ENCODE data around the gene DAG1.

The DAG1 gene

GRCh38 chr3:49469936-49470713, at the start of gene DAG1:
DAG1 (plus strand) TSS chr3:49470267; CDS start chr3:49510535, 40,268 bp downstream.
- no peak for FAIRE-seq
- no peak for TF ChIP-seq CTCF (IDR thresholded peaks at IDR 0.05; ENCODE audit: insufficient read depth, missing control alignments)

GRCh38 chr3:49421890-49422378, 48.1 kb upstream of the DAG1 start:
- no peak for FAIRE-seq
- TF ChIP-seq CTCF (IDR thresholded peaks at IDR 0.05; ENCODE audit: insufficient read depth, missing control alignments) = no peak
- DNase-seq (ENCODE audit: insufficient read length, low spot score) = no peak

More at GRCh38 chr3:49469936-49470713, at the start of gene DAG1:
- DNase-seq (ENCODE audit: insufficient read length, low spot score) = peak; percentile 87

- DNase-seq (ENCODE audit: insufficient read length, low spot score) = no peak
- no peak for TF ChIP-seq CTCF (IDR thresholded peaks at IDR 0.05; ENCODE audit: insufficient read depth, missing control alignments)
- FAIRE-seq = no peak
Measured at GRCh38 chr3:49422379-49423248, 47.5 kb upstream of the DAG1 start, which contains the start of gene AMT. AMT (minus strand) TSS chr3:49422473; CDS start chr3:49422450, 23 bp downstream.

- no peak for TF ChIP-seq CTCF (IDR thresholded peaks at IDR 0.05; ENCODE audit: insufficient read depth, missing control alignments)
- no peak for DNase-seq (ENCODE audit: insufficient read length, low spot score)
- no peak for FAIRE-seq
Measured at GRCh38 chr3:49424816-49425215, 45.3 kb upstream of the DAG1 start.

- DNase-seq (ENCODE audit: insufficient read length, low spot score) = no peak
- FAIRE-seq = no peak
- TF ChIP-seq CTCF (IDR thresholded peaks at IDR 0.05; ENCODE audit: insufficient read depth, missing control alignments) = no peak
Measured at GRCh38 chr3:49427586-49427985, 42.5 kb upstream of the DAG1 start.

- peak; percentile 15 for TF ChIP-seq CTCF (IDR thresholded peaks at IDR 0.05; ENCODE audit: insufficient read depth, missing control alignments)
- FAIRE-seq = no peak
- DNase-seq (ENCODE audit: insufficient read length, low spot score) = no peak
Measured at GRCh38 chr3:49428752-49429080, 41.4 kb upstream of the DAG1 start.
